Measurements from ENCODE around the gene HAUS5.
"Not testable (repeated sequence)": the region's sequence is repeated elsewhere in the genome, so short reads cannot be mapped to it uniquely, and the experiment has no call there.

The HAUS5 gene

GRCh38 chr19:35643255-35644205, 31.0 kb downstream of the HAUS5 start:
- peak; percentile 52 for DNase-seq (ENCODE audit: low read depth)

GRCh38 chr19:35644206-35644986, 31.9 kb downstream of the HAUS5 start:
- DNase-seq (ENCODE audit: low read depth), result peak; percentile 82

- peak; percentile 66 for DNase-seq (ENCODE audit: low read depth)
These were observed 32.6 kb downstream of the HAUS5 start for GRCh38 chr19:35644987-35645679.

GRCh38 chr19:35645680-35646511, 33.4 kb downstream of the HAUS5 start:
- DNase-seq (ENCODE audit: low read depth), result no peak

GRCh38 chr19:35648017-35648961, 35.8 kb downstream of the HAUS5 start, which contains the start of gene COX6B1:
Gene COX6B1 (plus strand): TSS chr19:35648323. CDS start chr19:35651244, 2,921 bp downstream.
- DNase-seq (ENCODE audit: low read depth), result peak; percentile 47

- no peak for DNase-seq (ENCODE audit: low read depth)
These were observed 38.0 kb downstream of the HAUS5 start for GRCh38 chr19:35650581-35650980.

- not testable (repeated sequence) for DNase-seq (ENCODE audit: low read depth)
These were observed 42.3 kb downstream of the HAUS5 start for GRCh38 chr19:35654828-35655227.

- no peak for DNase-seq (ENCODE audit: low read depth)
These were observed 43.1 kb downstream of the HAUS5 start for GRCh38 chr19:35655600-35655999.

GRCh38 chr19:35656700-35657099, 44.2 kb downstream of the HAUS5 start:
- DNase-seq (ENCODE audit: low read depth), result no peak

- no peak for DNase-seq (ENCODE audit: low read depth)
These were observed 45.6 kb downstream of the HAUS5 start for GRCh38 chr19:35657904-35658700.

- no peak for DNase-seq (ENCODE audit: low read depth)
These were observed 49.4 kb downstream of the HAUS5 start for GRCh38 chr19:35661995-35662340.

GRCh38 chr19:35663981-35664380, 51.4 kb downstream of the HAUS5 start:
- no peak for DNase-seq (ENCODE audit: low read depth)

- DNase-seq (ENCODE audit: low read depth), result no peak
These were observed 52.6 kb downstream of the HAUS5 start for GRCh38 chr19:35665157-35665556.

- no peak for DNase-seq (ENCODE audit: low read depth)
These were observed 53.1 kb downstream of the HAUS5 start for GRCh38 chr19:35665604-35666003.

- DNase-seq (ENCODE audit: low read depth), result no peak
These were observed 53.8 kb downstream of the HAUS5 start, which contains the start of gene UPK1A for GRCh38 chr19:35666251-35666913. Gene UPK1A (plus strand): TSS chr19:35666517. CDS start chr19:35666813, 296 bp downstream.

- no peak for DNase-seq (ENCODE audit: low read depth)
These were observed 57.0 kb downstream of the HAUS5 start for GRCh38 chr19:35669566-35669965.

- DNase-seq (ENCODE audit: low read depth), result no peak
These were observed 57.4 kb downstream of the HAUS5 start for GRCh38 chr19:35669974-35670373.

- no peak for DNase-seq (ENCODE audit: low read depth)
These were observed 58.2 kb downstream of the HAUS5 start for GRCh38 chr19:35670686-35671085.

GRCh38 chr19:35671818-35672217, 59.3 kb downstream of the HAUS5 start:
- DNase-seq (ENCODE audit: low read depth), result no peak
